Muscle of back (tissue), 13 donors: ENCODE results near the gene NBAS. TPM values are rescaled to one million over a fixed set of nuclear protein-coding genes. Genes with fewer than 3 reads are reported as not detected.

Source experiments
- DNase-seq, 3 donors: peaks; one replicate each; pipeline versions ENCODE4 v3.0.0 to v3.0.0-alpha.2; 2013
- long read RNA-seq, 9 donors: transcript quantifications; one replicate each; lab custom pipeline, GENCODE V29; 2026
- polyA plus RNA-seq, 10 donors: library from polyadenylated mRNA; unstranded; fragments of 120-200 nt; gene quantifications; one replicate each; pipeline ENCODE4 v1.2.1, GENCODE V29; 2013; ENCODE audit not compliant: insufficient read length in 10 of 10

NBAS gene
- polyA plus RNA-seq = 10 to 100 TPM; 31.0 to 38.6 (median 36.8) TPM
- long read RNA-seq, donor 1, partial matches to known transcripts = 7 of 8 reads
- long read RNA-seq, donor 1, other reads (novel, unspliced or antisense) = 0 of 8 reads
- long read RNA-seq, donor 2, partial matches to known transcripts = 6 of 6 reads
- long read RNA-seq, donor 2, other reads (novel, unspliced or antisense) = 0 of 6 reads
- long read RNA-seq, donor 3 = 0 reads
- long read RNA-seq, donor 4 = 0 reads
- long read RNA-seq, donor 5, partial matches to known transcripts = 0 of 1 reads
- long read RNA-seq, donor 5, other reads (novel, unspliced or antisense) = 0 of 1 reads
- long read RNA-seq, donor 6, partial matches to known transcripts = 154 of 155 reads
- long read RNA-seq, donor 6, other reads (novel, unspliced or antisense) = 0 of 155 reads
- long read RNA-seq, donor 7, partial matches to known transcripts = 6 of 6 reads
- long read RNA-seq, donor 7, other reads (novel, unspliced or antisense) = 0 of 6 reads
- long read RNA-seq, donor 8, partial matches to known transcripts = 0 of 1 reads
- long read RNA-seq, donor 8, other reads (novel, unspliced or antisense) = 0 of 1 reads
- long read RNA-seq, donor 9 = 0 reads

DNA sequence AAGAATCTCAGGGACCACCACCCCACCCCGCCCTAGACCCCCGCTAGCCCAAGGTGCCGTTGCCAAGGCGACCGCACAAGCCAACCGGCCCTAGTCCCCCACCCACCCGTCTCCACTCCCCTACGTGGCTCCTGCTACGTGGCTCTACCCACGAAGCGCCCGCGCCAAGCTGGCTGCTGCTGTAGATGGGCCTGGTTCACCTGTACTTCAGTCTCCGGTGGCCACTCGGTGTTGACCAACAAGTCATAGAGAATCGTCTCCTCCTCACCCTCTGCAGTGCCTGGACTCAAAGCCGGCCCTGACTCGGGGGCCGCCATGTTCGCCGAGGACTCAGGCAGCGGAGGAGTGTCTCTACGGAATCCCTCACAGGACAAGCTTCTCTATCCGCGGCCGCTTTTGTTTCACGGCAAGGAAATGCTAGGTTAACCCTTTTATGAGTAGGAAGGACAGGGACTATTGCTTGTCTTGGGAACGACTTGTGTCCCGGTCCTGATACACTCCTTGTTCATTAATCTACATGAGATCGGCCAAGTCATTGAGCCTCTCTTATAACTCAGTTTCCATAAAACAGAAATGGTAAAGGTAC is at the start of gene NBAS:
TSS of gene NBAS (minus strand) at position 347 of the 586 bp plus-strand sequence. CDS start at position 317, 30 bp downstream.
- DNase-seq = peak; percentile 92 to 97 (median 94)

DNA sequence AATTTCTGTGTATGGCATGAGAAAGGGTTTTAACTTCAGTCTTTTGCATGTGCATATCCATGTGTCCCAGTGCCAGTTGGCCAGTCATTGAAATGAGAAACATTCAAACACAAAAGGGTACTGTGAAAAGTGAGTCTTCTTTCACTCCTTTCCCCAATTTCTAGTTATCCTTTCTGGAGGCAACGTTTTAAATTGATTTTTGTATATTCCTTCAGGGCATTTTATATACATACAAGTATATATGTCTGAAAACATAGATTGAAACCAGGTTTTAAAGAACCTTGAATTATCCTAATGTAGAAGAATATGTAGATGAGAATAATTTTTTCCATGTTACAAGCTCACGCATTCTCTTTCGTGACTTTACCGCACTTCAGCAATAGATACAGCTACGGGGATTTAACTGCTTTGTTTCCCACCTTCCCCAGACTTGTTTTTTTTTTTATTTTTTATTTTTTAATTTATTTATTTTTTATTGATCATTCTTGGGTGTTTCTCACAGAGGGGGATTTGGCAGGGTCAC is 49.4 kb upstream of the NBAS start:
- DNase-seq = no peak

DNA sequence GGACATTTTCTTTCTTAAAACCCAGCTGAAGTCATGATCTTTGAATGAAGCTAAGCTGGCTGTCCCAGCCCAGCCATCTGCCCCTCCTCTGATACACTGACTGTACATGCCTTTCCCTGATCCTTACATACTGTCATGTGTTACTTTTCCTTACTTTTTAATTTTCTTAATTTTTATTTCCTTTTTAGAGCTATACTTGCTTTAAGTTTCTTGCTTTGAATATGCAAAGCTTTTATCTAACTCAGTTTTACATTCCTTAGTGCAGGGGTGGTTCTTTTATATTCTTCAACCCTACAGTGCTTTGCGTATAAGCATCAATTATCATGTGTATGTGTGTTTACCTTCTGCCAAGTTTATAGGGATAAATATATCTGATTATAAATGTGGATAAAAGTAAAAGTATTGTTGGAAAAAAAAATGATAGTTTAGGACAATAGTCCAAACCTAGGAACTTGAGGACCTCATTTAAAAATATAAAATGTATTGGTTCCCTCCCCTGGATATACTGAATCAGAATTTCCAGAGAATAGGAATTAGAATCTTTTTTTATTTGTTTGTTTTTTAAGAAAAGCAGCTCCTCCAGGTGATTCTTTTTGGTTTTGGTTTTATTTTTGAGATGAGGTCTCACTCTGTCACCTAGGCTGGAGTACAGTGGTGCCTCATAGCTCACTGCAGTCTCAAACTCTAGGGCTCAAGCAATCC is 48.4 kb upstream of the NBAS start:
- no peak for DNase-seq

DNA sequence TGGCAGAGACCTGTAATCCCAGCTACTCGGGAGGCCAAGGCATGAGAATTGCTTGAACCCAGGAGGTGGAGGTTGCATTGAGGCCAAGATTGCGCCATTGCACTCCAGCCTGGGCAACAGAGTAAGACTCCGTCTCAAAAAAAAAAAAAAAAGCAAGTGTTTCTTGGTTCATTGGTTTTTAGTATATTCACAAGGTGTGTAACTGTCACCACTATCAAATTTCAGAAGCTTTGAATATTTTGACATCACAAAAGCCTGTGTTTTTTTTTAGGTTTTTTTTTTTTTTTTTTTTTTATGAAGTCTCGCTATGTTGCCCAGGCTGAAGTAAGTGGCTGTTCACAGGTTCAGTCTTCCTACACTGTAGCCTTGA is 47.2 kb upstream of the NBAS start:
- DNase-seq = no peak

DNA sequence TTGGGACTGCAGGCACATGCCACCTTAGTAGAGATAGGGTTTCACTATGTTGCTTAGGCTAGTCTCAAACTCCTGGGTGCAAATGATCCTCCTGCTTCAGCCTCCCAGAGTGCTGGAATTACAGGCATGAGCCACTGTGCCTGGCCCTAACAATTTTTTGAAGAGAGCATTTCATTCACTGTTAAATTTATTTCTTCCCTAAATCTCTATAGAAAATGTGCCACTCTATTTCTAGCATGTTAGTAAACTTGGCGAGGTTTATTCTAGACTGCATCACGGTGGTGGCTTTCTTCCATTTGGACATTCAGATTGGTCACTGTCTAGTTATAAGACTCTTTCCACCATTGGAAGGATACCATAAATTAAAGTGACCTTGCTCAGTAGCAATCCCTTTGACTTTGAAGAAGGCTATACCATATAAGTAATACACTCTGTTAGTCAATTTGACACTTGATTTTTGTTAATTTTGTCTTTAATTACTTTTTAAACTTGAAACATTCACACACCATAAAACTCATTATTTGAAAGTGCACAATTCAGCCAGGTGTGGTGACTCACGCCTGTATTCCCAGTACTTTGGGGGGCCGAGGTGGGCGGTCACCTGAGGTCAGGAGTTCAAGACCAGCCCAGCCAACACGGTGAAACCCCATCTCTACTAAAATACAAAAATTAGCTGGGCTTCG is 46.7 kb upstream of the NBAS start:
- no peak for DNase-seq

DNA sequence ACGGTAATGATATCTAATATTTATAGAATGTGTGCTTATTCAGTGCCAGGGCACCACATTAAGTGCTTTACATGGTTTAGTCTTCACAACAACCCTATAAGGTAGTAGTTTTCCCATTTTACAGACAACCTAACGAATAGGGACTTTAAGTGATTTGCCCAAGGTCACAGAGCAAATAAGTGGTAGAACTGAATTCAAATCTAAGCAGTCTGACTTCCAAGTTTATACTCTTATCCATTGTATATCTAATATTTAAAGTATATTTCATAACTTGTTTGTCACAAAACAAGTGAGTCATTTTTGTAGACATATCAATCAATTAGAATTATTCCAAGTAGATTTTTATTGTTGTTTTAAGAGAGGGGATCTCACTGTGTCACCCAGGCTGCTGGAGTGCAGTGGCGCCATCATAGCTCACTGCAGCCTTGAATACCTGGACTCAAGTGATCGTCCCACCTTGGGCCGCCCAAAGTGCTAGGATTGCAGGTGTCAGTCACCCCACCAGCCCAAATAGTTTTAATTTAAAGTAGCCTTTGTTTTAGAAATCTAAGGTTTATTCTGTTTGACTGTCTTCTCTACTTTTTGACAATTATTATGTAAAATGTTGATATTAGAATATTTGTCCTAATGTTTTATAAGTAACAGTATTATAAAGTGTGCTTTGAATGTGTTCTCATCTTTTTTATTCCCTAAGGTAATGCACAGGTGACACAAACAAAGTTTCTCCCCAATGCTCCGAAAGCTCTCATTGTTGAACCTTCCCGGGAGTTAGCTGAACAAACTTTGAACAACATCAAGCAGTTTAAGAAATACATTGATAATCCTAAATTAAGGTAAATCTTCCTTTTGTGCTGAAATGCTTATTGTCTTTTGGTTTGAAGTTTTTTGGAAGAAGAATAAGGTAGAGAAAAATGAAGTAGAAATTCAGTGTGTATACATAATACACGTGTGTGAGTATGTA is 45.6 kb upstream of the NBAS start:
- no peak for DNase-seq

DNA sequence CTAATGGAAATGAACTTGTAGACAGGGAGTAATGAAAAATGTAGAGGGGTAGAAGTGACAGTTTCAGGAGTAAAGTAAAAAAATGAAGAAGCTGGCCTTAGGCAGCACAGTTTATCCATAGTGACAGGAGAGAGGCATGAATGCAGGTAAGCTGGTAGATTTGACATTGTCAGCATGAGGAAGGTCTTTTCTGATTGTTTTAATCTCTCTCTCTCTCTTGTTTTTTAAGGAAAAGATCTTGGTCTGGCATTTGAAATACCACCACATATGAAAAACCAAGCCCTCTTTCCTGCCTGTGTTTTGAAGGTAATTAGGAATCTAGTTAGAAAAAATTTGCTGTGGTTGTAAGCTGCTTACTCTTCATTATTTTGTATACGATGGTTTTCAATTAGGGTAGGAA is 44.6 kb upstream of the NBAS start:
- DNase-seq = no peak

DNA sequence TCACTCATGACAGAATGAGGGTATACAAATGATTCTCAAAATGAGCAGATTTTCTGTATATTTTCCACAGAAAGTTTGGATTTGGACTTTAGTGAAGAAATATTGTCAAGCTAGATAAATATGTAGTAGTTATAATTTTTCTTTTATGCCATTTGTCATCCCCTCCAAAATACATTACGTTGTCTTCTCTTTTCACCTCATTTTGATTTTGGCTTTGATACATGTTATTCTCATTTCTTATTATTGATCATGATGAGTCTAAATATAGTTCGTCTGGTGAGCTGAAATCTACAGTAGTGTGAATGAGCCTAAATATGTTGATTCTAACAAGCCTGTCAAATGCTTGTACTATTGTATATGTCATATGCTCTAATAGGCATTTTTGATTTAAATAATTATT is 42.8 kb upstream of the NBAS start:
- no peak for DNase-seq

DNA sequence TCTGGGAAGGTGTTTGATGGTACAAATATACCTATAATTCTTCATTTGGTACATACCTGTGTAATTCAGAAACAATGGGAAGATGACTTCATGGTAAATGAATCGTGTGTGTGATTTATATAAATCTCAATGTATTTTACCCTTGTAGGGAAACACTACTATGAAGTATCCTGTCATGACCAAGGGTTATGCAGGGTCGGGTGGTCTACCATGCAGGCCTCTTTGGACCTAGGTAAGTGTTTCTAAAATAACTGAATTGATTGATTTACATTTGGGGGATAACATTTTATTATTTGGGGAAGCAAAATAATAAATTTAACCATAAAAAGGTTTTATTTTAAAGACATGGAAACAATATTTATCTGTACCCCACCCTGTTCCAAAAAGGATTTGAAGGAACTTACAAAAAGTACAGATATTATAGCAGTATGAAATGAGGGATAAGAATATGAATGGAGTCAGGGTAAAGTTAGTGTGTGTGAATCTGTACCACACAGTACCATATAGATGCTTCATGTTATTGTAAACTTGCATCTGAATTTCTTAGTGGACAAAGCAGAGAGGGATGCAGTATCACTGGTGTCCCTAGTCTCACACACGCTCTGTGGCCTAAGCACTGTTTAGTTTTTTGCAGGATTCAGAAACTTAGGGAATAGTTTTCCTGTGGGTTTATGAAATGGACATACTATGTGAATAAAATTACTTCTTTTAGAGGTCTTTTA is 42.1 kb upstream of the NBAS start:
- DNase-seq = no peak

DNA sequence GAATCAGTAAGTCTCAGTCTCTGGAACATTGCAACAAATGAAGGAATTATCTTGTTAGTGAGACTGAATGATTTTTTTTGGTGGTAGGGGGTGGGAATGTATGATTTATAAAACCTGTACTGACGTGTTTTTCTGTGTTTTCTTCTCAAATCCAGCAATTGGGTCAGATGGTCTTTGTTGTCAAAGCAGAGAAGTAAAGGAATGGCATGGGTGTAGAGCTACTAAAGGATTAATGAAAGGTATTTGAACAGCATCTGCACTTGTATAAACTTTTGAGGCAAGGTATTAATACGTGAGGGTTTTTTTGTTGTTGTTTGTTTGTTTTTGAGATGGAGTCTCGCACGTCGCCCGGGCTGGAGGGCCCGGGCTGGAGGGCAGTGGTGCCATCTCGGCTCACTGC is 41.3 kb upstream of the NBAS start:
- no peak for DNase-seq

DNA sequence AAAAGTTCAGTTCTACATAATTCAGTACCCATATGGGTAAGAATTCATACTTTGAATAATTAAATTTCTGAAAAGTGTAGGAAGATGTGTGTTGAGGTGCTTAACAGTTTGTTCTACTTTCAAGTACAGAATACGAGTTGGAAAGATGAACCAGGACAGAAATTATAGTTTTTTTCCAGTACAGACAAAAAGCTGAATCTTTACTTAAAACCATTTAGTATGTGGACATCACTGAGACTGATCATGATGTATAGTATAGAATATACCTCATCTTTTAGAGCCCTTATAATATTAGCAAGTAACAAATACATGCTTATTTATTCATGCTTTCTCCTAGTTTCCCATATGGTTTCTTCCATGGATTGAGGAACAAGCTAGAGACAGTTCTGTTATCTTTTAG is 40.5 kb upstream of the NBAS start:
- DNase-seq = no peak

DNA sequence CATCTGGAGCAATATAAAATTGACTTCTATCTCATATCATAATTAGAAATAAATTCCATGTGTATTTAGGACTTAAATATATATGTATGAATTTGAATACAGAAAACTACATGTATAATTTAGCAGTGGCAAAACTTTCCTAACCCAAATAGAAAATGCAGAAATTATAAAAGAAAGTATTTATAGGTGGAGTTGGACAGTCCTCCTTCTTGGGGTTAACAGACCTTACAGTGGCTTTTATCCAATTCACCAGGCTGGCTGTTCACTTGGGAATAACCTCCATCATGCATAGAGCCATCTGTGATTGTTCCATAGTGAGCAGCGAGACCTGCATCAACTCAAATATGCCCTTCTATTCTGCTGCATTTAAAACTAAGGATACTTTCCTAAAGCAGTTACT is 38.9 kb upstream of the NBAS start:
- no peak for DNase-seq

DNA sequence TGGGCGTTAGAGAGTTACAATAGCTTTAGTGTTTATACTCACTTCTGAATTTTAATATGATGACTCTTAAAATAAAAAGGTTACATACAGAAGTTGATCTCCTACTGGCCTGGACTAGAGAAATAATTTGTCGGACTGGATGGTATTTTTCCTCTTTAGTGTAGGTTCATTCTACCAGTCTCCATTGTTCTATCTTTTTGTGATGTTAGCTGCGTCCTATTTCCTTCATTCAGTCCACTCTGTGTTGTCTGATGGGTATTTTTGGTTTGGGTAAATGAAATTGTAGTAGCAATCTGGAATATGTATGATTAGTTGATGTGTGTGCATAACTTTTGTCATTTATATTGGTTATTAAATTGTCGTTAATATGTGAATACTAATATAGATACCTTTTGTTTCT is 35.8 kb upstream of the NBAS start:
- no peak for DNase-seq

DNA sequence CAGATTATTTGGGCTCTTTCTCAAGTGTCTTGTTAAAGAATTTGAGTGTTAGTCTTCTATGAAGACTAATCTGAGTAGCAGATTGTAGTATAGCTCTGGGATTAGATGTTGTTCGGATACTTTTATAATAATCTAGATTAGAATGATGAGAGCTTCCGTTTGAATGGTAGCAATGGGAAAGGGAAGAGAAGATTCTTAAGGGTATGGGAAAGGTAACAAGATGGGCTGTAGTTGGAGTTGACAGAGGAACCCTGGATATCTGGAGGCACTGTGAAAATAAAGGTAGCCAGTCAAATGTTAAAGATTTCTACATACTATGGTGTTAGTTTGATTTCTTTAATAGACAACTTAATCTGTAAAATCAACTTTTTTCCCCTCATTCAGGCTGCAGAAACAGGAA is 35.2 kb upstream of the NBAS start:
- no peak for DNase-seq

DNA sequence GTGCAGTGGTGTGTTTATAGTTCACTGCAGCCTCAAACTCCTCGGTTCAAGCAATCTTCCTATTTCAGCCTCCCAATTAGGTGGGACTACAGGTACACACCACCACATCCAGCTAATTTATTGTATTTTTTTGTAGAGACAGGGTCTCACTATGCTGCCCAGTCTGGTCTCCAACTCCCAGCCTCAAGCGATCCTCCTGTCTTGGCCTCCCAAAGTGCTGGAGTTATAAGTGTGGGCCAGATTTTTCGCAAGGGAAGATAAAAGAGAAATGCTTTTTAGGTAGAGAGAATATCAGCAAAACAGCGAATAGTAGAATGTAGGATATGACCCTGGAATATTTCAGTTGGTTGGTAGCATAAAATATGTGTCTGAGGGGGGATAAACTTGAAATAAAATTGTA is 34.8 kb upstream of the NBAS start:
- DNase-seq = no peak

DNA sequence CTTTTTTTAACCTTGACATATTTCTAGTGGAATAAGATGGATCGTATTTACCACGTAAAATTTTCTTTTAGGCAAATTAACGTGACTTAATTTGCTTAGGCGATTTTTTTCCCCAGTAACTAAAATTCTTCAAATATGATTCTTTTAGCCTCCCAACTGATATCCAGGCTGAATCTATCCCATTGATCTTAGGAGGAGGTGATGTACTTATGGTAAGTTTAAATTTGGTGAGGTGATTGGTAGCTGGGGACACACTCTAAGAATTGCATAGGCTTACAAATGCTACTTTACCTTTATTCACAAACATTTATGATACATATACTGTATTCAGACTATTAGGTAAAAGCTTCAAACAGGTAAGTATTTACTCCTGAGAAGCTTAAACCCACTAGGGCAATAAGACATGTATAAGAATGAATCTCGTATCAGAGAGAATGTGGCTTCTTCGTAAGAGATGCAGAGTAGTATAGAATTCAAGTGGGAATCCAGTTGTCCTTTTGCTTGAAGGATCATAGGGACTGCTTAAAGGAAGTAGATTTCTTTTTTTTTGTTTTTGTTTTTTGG is 34.3 kb upstream of the NBAS start:
- no peak for DNase-seq

DNA sequence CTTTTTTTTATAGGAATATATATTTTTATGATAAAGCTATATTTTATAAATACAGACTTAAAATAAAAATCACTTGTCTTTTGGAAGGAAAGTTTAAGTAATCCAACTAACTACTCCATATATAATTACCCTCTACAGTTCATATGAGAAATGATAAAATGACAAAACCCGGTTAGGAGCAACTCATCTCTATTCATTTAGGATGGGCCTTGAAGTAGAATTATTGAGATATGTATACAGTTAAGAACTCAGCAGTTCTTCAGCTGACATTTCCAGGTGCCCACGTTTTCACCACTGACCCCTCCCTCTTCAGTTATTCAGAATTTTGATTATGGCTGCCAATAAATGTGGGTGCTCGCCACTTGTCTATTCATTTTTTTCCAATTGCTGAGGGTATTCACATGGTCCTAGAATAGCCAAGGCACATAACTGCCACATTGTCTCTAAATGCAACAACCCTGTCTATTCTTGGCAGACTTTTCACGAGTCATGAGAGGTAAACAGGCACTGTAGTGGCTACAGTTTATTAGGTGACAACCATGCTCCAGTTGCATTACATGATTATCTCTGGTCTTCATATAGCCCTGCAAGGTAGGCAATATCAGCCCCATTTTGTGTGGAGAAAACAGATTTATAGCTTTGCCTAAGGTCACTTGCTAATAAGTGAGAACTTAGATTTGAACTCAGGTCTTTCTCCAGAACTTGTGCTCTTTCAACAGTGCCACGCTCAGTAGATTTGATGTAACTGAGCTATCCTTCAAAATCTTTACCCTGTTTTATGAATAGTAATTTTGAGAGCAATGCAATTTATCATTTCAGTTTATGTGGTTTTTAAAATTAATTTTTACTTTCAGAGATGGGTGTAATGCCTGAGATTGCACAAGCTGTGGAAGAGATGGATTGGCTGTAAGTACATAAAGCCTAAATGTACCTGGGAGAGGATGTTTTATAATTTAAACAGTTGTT is 33.4 kb upstream of the NBAS start:
- DNase-seq = no peak

DNA sequence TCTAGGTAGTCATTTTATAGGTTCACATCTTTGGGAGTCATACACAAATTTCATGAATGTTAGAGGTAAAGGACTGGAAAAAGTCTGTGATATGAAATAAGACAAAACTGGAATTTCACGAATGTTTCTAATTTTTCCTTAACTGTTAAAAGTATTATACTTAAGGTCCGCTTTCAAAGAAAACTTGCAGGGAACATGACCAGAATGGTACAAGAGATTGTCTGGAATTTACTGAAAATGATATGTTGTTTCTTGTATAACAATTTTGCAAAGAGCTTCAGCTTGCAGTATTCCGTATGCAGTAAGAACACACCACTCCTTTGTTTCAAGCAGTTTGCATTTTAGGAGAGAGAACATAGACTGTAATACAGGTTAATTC is 32.2 kb upstream of the NBAS start:
- no peak for DNase-seq
